Measurements from ENCODE around the gene KDM3A. TPM values are rescaled to one million over a fixed set of nuclear protein-coding genes. Genes with fewer than 3 reads are reported as not detected.

The KDM3A gene
- total and polyA plus RNA-seq, 8 donors = 15.4 to 35.4 (median 25.3) TPM

DNA sequence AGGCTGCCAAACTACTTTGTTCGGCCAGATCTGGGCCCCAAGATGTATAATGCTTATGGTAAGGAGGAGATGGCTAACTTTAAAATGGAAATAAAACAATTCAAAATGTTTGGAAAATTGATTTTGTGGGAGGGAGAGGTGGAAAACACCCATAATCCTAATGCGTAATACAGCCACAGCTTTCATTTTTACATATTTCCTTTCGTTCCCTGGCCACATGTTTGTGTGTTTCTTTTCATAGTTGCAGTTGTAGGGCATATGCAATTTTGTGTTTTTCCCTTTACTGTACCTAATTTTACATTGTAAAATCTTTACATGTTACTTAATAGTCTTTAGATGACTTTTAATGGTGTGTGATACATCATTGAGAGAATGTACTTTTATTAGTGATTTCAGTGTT lies 44.6 kb downstream of the KDM3A start:
- ATAC-seq (no peak), DNase-seq (no peak), FAIRE-seq (no peak)
- H3K36me3 ChIP-seq = peaks cover 8 to 84% (median 32%) of the 10 kb centered on the region in 3 donors
- 92 to 94% methylated on average over 3 of the region's 3 CpGs for WGBS, 2 donors
- H3K27ac ChIP-seq = no peak overlapping the region
- H3K4me3 ChIP-seq = no peak overlapping the region
- intact Hi-C loops (cut with DNase I) = no loop called here
- no peaks in the 10 kb centered on the region for H3K9me3 ChIP-seq
- H3K4me1 ChIP-seq = peaks cover 4 to 23% (median 10%) of the 10 kb centered on the region in 3 donors
- no peaks in the 10 kb centered on the region for H3K27me3 ChIP-seq
- TF ChIP-seq CTCF (IDR thresholded peaks at IDR 0.05) = no peak

GRCh38 chr2:86487062-86487461 lies 45.9 kb downstream of the KDM3A start:
- peaks cover 12 to 21% (median 18%) of the 10 kb centered on the region in 3 donors for H3K4me1 ChIP-seq
- no peaks in the 10 kb centered on the region for H3K9me3 ChIP-seq
- H3K27ac ChIP-seq = no peak overlapping the region
- no peak for DNase-seq
- ATAC-seq = no peak
- peaks cover 8 to 85% (median 27%) of the 10 kb centered on the region in 3 donors for H3K36me3 ChIP-seq
- no peak overlapping the region for H3K4me3 ChIP-seq
- no peak for FAIRE-seq
- WGBS, 2 donors = 97 to 99% methylated on average over 2 of the region's 2 CpGs
- no peaks in the 10 kb centered on the region for H3K27me3 ChIP-seq
- intact Hi-C loops (cut with DNase I) = no loop called here
- TF ChIP-seq CTCF (IDR thresholded peaks at IDR 0.05) = no peak

- intact Hi-C loops (cut with DNase I) = no loop called here
- H3K4me1 ChIP-seq = peaks cover 22 to 27% (median 26%) of the 10 kb centered on the region in 3 donors
- DNase-seq (no peak), ATAC-seq (no peak), FAIRE-seq (no peak)
- H3K9me3 ChIP-seq = no peaks in the 10 kb centered on the region
- TF ChIP-seq CTCF (IDR thresholded peaks at IDR 0.05) = no peak
- no peak overlapping the region for H3K27ac ChIP-seq
- H3K4me3 ChIP-seq = no peak overlapping the region
- no peaks in the 10 kb centered on the region for H3K27me3 ChIP-seq
- peaks cover 5 to 69% (median 24%) of the 10 kb centered on the region in 3 donors for H3K36me3 ChIP-seq
- WGBS, 2 donors = 92 to 93% methylated on average over 7 of the region's 7 CpGs
These were observed 47.5 kb downstream of the KDM3A start for GRCh38 chr2:86488561-86489250.

GRCh38 chr2:86489542-86489941 lies 48.4 kb downstream of the KDM3A start:
- WGBS, 2 donors = 98 to 99% methylated on average over 3 of the region's 3 CpGs
- DNase-seq (no peak), FAIRE-seq (no peak), ATAC-seq (no peak)
- Histone ChIP-seq H3K36me3 (peaks cover 5 to 61% (median 18%) of the 10 kb centered on the region in 3 donors), H3K4me1 (peaks cover 22 to 27% (median 26%) of the 10 kb centered on the region in 3 donors), H3K4me3 (no peak overlapping the region), H3K27me3 (no peaks in the 10 kb centered on the region), H3K9me3 (no peaks in the 10 kb centered on the region), H3K27ac (no peak overlapping the region)
- intact Hi-C loops (cut with DNase I) = no loop called here
- no peak for TF ChIP-seq CTCF (IDR thresholded peaks at IDR 0.05)

DNA sequence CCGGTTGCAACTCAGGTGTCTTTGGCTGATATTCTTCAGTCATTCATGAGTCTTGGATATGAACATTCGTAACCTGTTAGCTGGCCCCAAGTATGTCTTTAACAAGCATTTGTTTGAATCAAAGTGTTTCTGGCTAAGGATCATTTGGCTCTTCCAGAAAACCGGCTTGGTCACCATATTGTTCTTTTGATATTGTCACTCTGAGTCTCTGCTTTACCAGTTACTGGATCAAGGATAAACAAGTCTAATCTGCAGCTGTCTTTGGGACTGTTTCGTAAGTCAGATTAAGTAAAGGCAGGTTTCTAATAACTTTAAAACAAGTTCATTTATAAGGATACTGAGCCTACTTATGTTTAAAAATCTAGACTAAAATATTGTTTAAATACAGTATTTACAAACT lies 49.1 kb downstream of the KDM3A start:
- ATAC-seq = peak; percentile 13 to 63 (median 37)
- no peak for TF ChIP-seq CTCF (IDR thresholded peaks at IDR 0.05)
- H3K27me3 ChIP-seq = no peaks in the 10 kb centered on the region

More for the DNA sequence above, 49.1 kb downstream of the KDM3A start:
- H3K4me3 ChIP-seq = no peak overlapping the region
- H3K27ac ChIP-seq = peak overlapping the region in 1 of 4 donors; percentile 15
- intact Hi-C loops (cut with DNase I) = no loop called here
- H3K4me1 ChIP-seq = peaks cover 22 to 27% (median 26%) of the 10 kb centered on the region in 3 donors
- FAIRE-seq = no peak
- no peak for DNase-seq
- WGBS, 2 donors = 49 to 51% methylated on average over 4 of the region's 4 CpGs
- peaks cover 5 to 54% (median 13%) of the 10 kb centered on the region in 3 donors for H3K36me3 ChIP-seq
- H3K9me3 ChIP-seq = no peaks in the 10 kb centered on the region
